HEK293 (cell line): ENCODE data around the gene LNX1.

Experiments
- CTCF ChIA-PET: fragments of 350-600 bp; formaldehyde crosslinking; extraction: SDS; loops from one replicate; lab custom pipeline; 2021; ENCODE audit warnings: antibody characterized with exemption; lab: Yijun Ruan, JAX
- POLR2A ChIA-PET: fragments of 300-600 bp; formaldehyde crosslinking; extraction: SDS; loops from one replicate; lab custom pipeline; 2020; ENCODE audit warnings: antibody characterized with exemption, inconsistent platforms; lab: Yijun Ruan, JAX
- H3K27ac ChIP-seq: fragments of 200-500 bp; sonication (Bioruptor generic); 2 replicates; pipeline ENCODE4 v1.5.1; 2014; ENCODE audit warnings: low read depth, low read length, control low read depth, inconsistent platforms; ENCODE audit errors: extremely low read depth
- H3K36me3 ChIP-seq, 2 experiments: fragments of 200-500 bp in 1 of 2; sonication (Bioruptor generic) in 1 of 2; 1 replicate in 1 of 2; 2 replicates in 1 of 2; pipeline ENCODE4 v1.5.1; 2014 to 2017; ENCODE audit warnings: inconsistent platforms in 2 of 2, low read length in 2 of 2; ENCODE audit not compliant: control insufficient read depth in 2 of 2, insufficient read depth in 1 of 2
- H3K4me1 ChIP-seq: fragments of 200-500 bp; sonication (Bioruptor generic); 2 replicates; pipeline ENCODE4 v1.5.1; 2014; ENCODE audit warnings: mild to moderate bottlenecking, low read length, inconsistent platforms; ENCODE audit not compliant: control insufficient read depth, insufficient read depth
- H3K4me3 ChIP-seq: 2 replicates; pipeline ENCODE4 v1.5.1; 2011; ENCODE audit warnings: low read depth, mild to moderate bottlenecking, control low read depth, low read length, moderate library complexity
- H3K9me3 ChIP-seq: fragments of 200-500 bp; sonication (Bioruptor generic); 2 replicates; pipeline ENCODE4 v1.5.1; 2014; ENCODE audit warnings: low read depth, low read length, inconsistent platforms; ENCODE audit not compliant: control insufficient read depth, insufficient read depth
- ATF2 ChIP-seq: fragments of 450-650 bp; formaldehyde crosslinking; IDR thresholded peaks from 2 replicates; pipeline ENCODE4 v1.5.1; 2016; ENCODE audit warnings: missing biosample characterization, missing genetic modification characterization, low read depth
- BCL11B ChIP-seq: fragments of 450-650 bp; formaldehyde crosslinking; IDR thresholded peaks from 2 replicates; pipeline ENCODE4 v1.5.1; 2016; ENCODE audit warnings: low read depth, missing biosample characterization, missing genetic modification characterization
- GFI1B ChIP-seq: fragments of 450-650 bp; formaldehyde crosslinking; IDR thresholded peaks from 2 replicates; pipeline ENCODE4 v1.5.1; 2016; ENCODE audit warnings: missing biosample characterization, missing genetic modification characterization
- KLF1 ChIP-seq: fragments of 450-650 bp; formaldehyde crosslinking; IDR thresholded peaks from 2 replicates; pipeline ENCODE4 v1.5.1; 2016; ENCODE audit warnings: missing biosample characterization, missing genetic modification characterization
- MYNN ChIP-seq: fragments of 450-650 bp; formaldehyde crosslinking; IDR thresholded peaks from 2 replicates; pipeline ENCODE4 v1.5.1; 2016; ENCODE audit warnings: missing biosample characterization, missing genetic modification characterization, borderline replicate concordance
- OSR2 ChIP-seq: fragments of 450-650 bp; formaldehyde crosslinking; IDR thresholded peaks from 2 replicates; pipeline ENCODE4 v1.5.1; 2016; ENCODE audit warnings: missing biosample characterization, missing genetic modification characterization
- SP2 ChIP-seq: fragments of 450-650 bp; formaldehyde crosslinking; IDR thresholded peaks from 2 replicates; pipeline ENCODE4 v1.5.1; 2016; ENCODE audit warnings: missing biosample characterization, missing genetic modification characterization
- TSHZ1 ChIP-seq: fragments of 450-650 bp; formaldehyde crosslinking; IDR thresholded peaks from 2 replicates; pipeline ENCODE4 v1.5.1; 2016; ENCODE audit warnings: missing biosample characterization, missing genetic modification characterization, borderline replicate concordance
- ZFP3 ChIP-seq: fragments of 450-650 bp; formaldehyde crosslinking; IDR thresholded peaks from 2 replicates; pipeline ENCODE4 v1.5.1; 2016; ENCODE audit warnings: low read depth, missing biosample characterization, missing genetic modification characterization
- ZFP41 ChIP-seq: fragments of 450-650 bp; formaldehyde crosslinking; IDR thresholded peaks from 2 replicates; pipeline ENCODE4 v1.5.1; 2016; ENCODE audit warnings: missing biosample characterization, missing genetic modification characterization, borderline replicate concordance
- ZNF114 ChIP-seq: fragments of 450-650 bp; formaldehyde crosslinking; IDR thresholded peaks from 2 replicates; pipeline ENCODE4 v1.5.0; 2017; ENCODE audit warnings: missing biosample characterization, missing genetic modification characterization
- ZNF211 ChIP-seq: fragments of 450-650 bp; formaldehyde crosslinking; IDR thresholded peaks from 2 replicates; pipeline ENCODE4 v1.5.1; 2016; ENCODE audit warnings: low read depth, missing biosample characterization, missing genetic modification characterization
- ZNF311 ChIP-seq: fragments of 450-650 bp; formaldehyde crosslinking; IDR thresholded peaks from 2 replicates; pipeline ENCODE4 v1.5.1; 2017; ENCODE audit warnings: missing biosample characterization, missing genetic modification characterization, borderline replicate concordance
- ZNF394 ChIP-seq: fragments of 450-650 bp; formaldehyde crosslinking; IDR thresholded peaks from 2 replicates; pipeline ENCODE4 v1.5.1; 2016; ENCODE audit warnings: missing biosample characterization, missing genetic modification characterization, mild to moderate bottlenecking, moderate library complexity, borderline replicate concordance
- ZNF501 ChIP-seq: fragments of 450-650 bp; formaldehyde crosslinking; IDR thresholded peaks from 2 replicates; pipeline ENCODE4 v1.5.1; 2016; ENCODE audit warnings: missing biosample characterization, missing genetic modification characterization
- ZNF510 ChIP-seq: fragments of 450-650 bp; formaldehyde crosslinking; IDR thresholded peaks from 2 replicates; pipeline ENCODE4 v1.5.1; 2018; ENCODE audit warnings: mild to moderate bottlenecking, missing genetic modification characterization, missing biosample characterization; ENCODE audit not compliant: insufficient replicate concordance
- ZNF530 ChIP-seq: fragments of 450-650 bp; formaldehyde crosslinking; IDR thresholded peaks from 2 replicates; pipeline ENCODE4 v1.5.1; 2016; ENCODE audit warnings: low read depth, missing biosample characterization, missing genetic modification characterization
- ZNF555 ChIP-seq: fragments of 450-650 bp; formaldehyde crosslinking; conservative IDR thresholded peaks from 2 replicates; pipeline ENCODE4 v1.5.1; 2017; ENCODE audit warnings: missing biosample characterization, mild to moderate bottlenecking, missing genetic modification characterization, inconsistent platforms
- ZNF560 ChIP-seq: fragments of 450-650 bp; formaldehyde crosslinking; IDR thresholded peaks from 2 replicates; pipeline ENCODE4 v1.5.1; 2017; ENCODE audit warnings: missing biosample characterization, missing genetic modification characterization, borderline replicate concordance
- ZNF624 ChIP-seq: fragments of 450-650 bp; formaldehyde crosslinking; IDR thresholded peaks from 2 replicates; pipeline ENCODE4 v1.5.1; 2017; ENCODE audit warnings: missing biosample characterization, missing genetic modification characterization
- ZNF639 ChIP-seq: fragments of 450-650 bp; formaldehyde crosslinking; IDR thresholded peaks from 2 replicates; pipeline ENCODE4 v1.5.1; 2016; ENCODE audit warnings: missing biosample characterization, missing genetic modification characterization
- ZNF664 ChIP-seq: fragments of 450-650 bp; formaldehyde crosslinking; IDR thresholded peaks from 2 replicates; pipeline ENCODE4 v1.5.1; 2016; ENCODE audit warnings: missing biosample characterization, missing genetic modification characterization
- ZNF747 ChIP-seq: fragments of 450-650 bp; formaldehyde crosslinking; IDR thresholded peaks from 2 replicates; pipeline ENCODE4 v1.5.1; 2016; ENCODE audit warnings: missing biosample characterization, missing genetic modification characterization
- ZNF76 ChIP-seq: fragments of 450-650 bp; formaldehyde crosslinking; IDR thresholded peaks from 2 replicates; pipeline ENCODE4; 2016; ENCODE audit warnings: low read depth, missing biosample characterization, missing genetic modification characterization, borderline replicate concordance
- ZNF843 ChIP-seq: fragments of 450-650 bp; formaldehyde crosslinking; IDR thresholded peaks from 2 replicates; pipeline ENCODE4 v1.5.1; 2016; ENCODE audit warnings: missing biosample characterization, missing genetic modification characterization
- TF ChIP-seq, protein P1 (sequence below): fragments of 450-650 bp; formaldehyde crosslinking; IDR thresholded peaks from 2 replicates; pipeline ENCODE4 v1.5.0; 2017; ENCODE audit warnings: missing biosample characterization, missing genetic modification characterization, borderline replicate concordance
- TF ChIP-seq, protein P2 (sequence below): fragments of 450-650 bp; formaldehyde crosslinking; IDR thresholded peaks from 2 replicates; pipeline ENCODE4 v1.5.1; 2016; ENCODE audit warnings: missing biosample characterization, missing genetic modification characterization

Gene LNX1

GRCh38 chr4:53499791-53500190 is 91.5 kb downstream of the LNX1 start:
- no peak overlapping the region for H3K27ac ChIP-seq
- H3K9me3 ChIP-seq: no peaks in the 10 kb centered on the region
- no peaks in the 10 kb centered on the region for H3K4me1 ChIP-seq
- ChIA-PET POLR2A (no interaction called here), CTCF (interaction anchor here (0.5 to 1.8 kb wide), 3 partner anchors 9 to 1017 kb away, joined by 3 to 4 read pairs (median 4); no protein-coding TSS in a partner anchor)
- H3K4me3 ChIP-seq: no peak overlapping the region
- TF ChIP-seq ZNF394 (tag by site-specific recombination): no peak
- TF ChIP-seq ZNF114 (tag by site-specific recombination): no peak
- no peak for TF ChIP-seq ZNF624 (tag by site-specific recombination)
- TF ChIP-seq ATF2 (tag by site-specific recombination): no peak
- no peak for TF ChIP-seq ZNF311 (tag by site-specific recombination)
- TF ChIP-seq, protein P1, sequence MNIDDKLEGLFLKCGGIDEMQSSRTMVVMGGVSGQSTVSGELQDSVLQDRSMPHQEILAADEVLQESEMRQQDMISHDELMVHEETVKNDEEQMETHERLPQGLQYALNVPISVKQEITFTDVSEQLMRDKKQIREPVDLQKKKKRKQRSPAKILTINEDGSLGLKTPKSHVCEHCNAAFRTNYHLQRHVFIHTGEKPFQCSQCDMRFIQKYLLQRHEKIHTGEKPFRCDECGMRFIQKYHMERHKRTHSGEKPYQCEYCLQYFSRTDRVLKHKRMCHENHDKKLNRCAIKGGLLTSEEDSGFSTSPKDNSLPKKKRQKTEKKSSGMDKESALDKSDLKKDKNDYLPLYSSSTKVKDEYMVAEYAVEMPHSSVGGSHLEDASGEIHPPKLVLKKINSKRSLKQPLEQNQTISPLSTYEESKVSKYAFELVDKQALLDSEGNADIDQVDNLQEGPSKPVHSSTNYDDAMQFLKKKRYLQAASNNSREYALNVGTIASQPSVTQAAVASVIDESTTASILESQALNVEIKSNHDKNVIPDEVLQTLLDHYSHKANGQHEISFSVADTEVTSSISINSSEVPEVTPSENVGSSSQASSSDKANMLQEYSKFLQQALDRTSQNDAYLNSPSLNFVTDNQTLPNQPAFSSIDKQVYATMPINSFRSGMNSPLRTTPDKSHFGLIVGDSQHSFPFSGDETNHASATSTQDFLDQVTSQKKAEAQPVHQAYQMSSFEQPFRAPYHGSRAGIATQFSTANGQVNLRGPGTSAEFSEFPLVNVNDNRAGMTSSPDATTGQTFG (tag by site-specific recombination): no peak
- no peak for TF ChIP-seq OSR2
- TF ChIP-seq MYNN (tag by site-specific recombination): no peak
- TF ChIP-seq ZNF843: no peak
- no peak for TF ChIP-seq SP2
- no peak for TF ChIP-seq ZNF501 (tag by site-specific recombination)
- TF ChIP-seq GFI1B: no peak
- no peak for TF ChIP-seq ZFP3 (tag by site-specific recombination)
- TF ChIP-seq, protein P2, sequence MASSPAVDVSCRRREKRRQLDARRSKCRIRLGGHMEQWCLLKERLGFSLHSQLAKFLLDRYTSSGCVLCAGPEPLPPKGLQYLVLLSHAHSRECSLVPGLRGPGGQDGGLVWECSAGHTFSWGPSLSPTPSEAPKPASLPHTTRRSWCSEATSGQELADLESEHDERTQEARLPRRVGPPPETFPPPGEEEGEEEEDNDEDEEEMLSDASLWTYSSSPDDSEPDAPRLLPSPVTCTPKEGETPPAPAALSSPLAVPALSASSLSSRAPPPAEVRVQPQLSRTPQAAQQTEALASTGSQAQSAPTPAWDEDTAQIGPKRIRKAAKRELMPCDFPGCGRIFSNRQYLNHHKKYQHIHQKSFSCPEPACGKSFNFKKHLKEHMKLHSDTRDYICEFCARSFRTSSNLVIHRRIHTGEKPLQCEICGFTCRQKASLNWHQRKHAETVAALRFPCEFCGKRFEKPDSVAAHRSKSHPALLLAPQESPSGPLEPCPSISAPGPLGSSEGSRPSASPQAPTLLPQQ: no peak
- no peak for TF ChIP-seq ZNF530 (tag by site-specific recombination)
- TF ChIP-seq ZNF560 (tag by site-specific recombination): no peak
- no peak for TF ChIP-seq ZNF639
- no peak for TF ChIP-seq ZNF555 (tag by site-specific recombination)
- TF ChIP-seq KLF1: no peak
- no peak for TF ChIP-seq ZNF76
- H3K36me3 ChIP-seq: no peaks in the 10 kb centered on the region

- POLR2A ChIA-PET: no interaction called here
- Histone ChIP-seq H3K27ac (no peak overlapping the region), H3K4me1 (no peaks in the 10 kb centered on the region), H3K4me3 (no peak overlapping the region), H3K36me3 (no peaks in the 10 kb centered on the region), H3K9me3 (no peaks in the 10 kb centered on the region)
- TF ChIP-seq ZNF747 (no peak), ZFP41 (tag by site-specific recombination) (no peak), TSHZ1 (no peak), ZNF510 (tag by site-specific recombination) (no peak), BCL11B (tag by site-specific recombination) (no peak), ZNF664 (tag by site-specific recombination) (no peak), ZNF211 (tag by site-specific recombination) (no peak)
- CTCF ChIA-PET: interaction anchor here (0.7 to 1.4 kb wide), 3 partner anchors 8 to 735 kb away, joined by 3 to 4 read pairs (median 4); no protein-coding TSS in a partner anchor
These were observed 92.6 kb downstream of the LNX1 start for GRCh38 chr4:53498706-53499105.
